Measurements from ENCODE around the gene SOX4.

SOX4 gene

DNA sequence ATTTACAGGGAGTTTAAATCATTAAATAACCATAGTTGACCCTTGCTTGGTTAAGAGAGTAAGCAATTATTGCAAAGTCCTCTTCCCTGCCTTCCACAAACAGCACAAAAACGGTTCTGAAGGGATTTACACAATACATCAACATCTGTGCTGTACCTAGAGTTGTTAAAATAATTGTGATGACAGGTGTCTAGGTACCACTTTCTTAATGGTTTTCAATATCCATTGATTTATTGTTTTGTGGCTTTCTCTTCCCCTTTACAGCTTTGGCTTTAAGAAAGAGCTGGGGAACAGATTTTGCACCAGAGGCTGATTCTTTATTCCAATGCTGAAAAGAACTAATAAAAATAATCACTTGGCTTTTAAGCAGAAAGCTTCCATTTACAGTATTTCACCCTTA, 598 bp upstream of the SOX4 start:
- Histone ChIP-seq H3K4me3 (ENCODE audit: low read length) (peak overlapping the region; percentile 91), H4K20me1 (ENCODE audit: control insufficient read depth, insufficient read depth, low read depth, low read length) (no peaks in the 10 kb centered on the region), H3K9me2 (replicated peaks; ENCODE audit: control insufficient read depth, low read length) (no peaks in the 10 kb centered on the region), H3K36me3 (ENCODE audit: control insufficient read depth, low read length) (0 out of 2 replicates have a peak, but pooled peaks cover 3% of the 10 kb centered on the region), H3K27me3 (ENCODE audit: control insufficient read depth, low read length) (peaks cover 23% of the 10 kb centered on the region), H3K27ac (ENCODE audit: low read depth, low read length) (no peak overlapping the region), H3K79me2 (ENCODE audit: control insufficient read depth, low read length) (peaks cover 18% of the 10 kb centered on the region), H3F3A (ENCODE audit: control insufficient read depth, insufficient read depth) (peaks cover 9% of the 10 kb centered on the region; the same call in 1 of the 2 replicates), H3K4me2 (ENCODE audit: low read length) (peak overlapping the region; percentile 85), H3K4me1 (ENCODE audit: control insufficient read depth, low read length) (peaks cover 23% of the 10 kb centered on the region), H3K9me3 (ENCODE audit: control insufficient read depth, insufficient read depth, low read length) (no peaks in the 10 kb centered on the region)
- TF ChIP-seq EZH2phosphoT487 (IDR thresholded peaks at IDR 0.05; ENCODE audit: borderline replicate concordance, low read length), result no peak
- TF ChIP-seq, protein P1, sequence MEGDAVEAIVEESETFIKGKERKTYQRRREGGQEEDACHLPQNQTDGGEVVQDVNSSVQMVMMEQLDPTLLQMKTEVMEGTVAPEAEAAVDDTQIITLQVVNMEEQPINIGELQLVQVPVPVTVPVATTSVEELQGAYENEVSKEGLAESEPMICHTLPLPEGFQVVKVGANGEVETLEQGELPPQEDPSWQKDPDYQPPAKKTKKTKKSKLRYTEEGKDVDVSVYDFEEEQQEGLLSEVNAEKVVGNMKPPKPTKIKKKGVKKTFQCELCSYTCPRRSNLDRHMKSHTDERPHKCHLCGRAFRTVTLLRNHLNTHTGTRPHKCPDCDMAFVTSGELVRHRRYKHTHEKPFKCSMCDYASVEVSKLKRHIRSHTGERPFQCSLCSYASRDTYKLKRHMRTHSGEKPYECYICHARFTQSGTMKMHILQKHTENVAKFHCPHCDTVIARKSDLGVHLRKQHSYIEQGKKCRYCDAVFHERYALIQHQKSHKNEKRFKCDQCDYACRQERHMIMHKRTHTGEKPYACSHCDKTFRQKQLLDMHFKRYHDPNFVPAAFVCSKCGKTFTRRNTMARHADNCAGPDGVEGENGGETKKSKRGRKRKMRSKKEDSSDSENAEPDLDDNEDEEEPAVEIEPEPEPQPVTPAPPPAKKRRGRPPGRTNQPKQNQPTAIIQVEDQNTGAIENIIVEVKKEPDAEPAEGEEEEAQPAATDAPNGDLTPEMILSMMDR (IDR thresholded peaks at IDR 0.05; ENCODE audit: low read depth, low read length, poor library complexity, severe bottlenecking), result no peak

DNA sequence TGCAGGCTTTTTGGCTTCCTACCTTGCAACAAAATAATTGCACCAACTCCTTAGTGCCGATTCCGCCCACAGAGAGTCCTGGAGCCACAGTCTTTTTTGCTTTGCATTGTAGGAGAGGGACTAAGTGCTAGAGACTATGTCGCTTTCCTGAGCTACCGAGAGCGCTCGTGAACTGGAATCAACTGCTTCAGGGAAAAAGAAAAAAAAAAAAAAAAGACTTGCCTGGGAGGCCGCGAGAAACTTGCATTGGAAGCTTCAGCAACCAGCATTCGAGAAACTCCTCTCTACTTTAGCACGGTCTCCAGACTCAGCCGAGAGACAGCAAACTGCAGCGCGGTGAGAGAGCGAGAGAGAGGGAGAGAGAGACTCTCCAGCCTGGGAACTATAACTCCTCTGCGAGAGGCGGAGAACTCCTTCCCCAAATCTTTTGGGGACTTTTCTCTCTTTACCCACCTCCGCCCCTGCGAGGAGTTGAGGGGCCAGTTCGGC, 420 bp downstream of the SOX4 start:
- Histone ChIP-seq H3K27ac (ENCODE audit: low read depth, low read length) (peak overlapping the region; percentile 56), H3K79me2 (ENCODE audit: control insufficient read depth, low read length) (peaks cover 26% of the 10 kb centered on the region), H4K20me1 (ENCODE audit: control insufficient read depth, insufficient read depth, low read depth, low read length) (no peaks in the 10 kb centered on the region), H3K4me3 (ENCODE audit: low read length) (peak overlapping the region; percentile 91), H3K4me1 (ENCODE audit: control insufficient read depth, low read length) (peaks cover 31% of the 10 kb centered on the region), H3F3A (ENCODE audit: control insufficient read depth, insufficient read depth) (peaks cover 9% of the 10 kb centered on the region; the same call in 1 of the 2 replicates), H3K4me2 (ENCODE audit: low read length) (peak overlapping the region; percentile 85), H3K9me2 (replicated peaks; ENCODE audit: control insufficient read depth, low read length) (no peaks in the 10 kb centered on the region), H3K27me3 (ENCODE audit: control insufficient read depth, low read length) (peaks cover 18% of the 10 kb centered on the region; the same call in 1 of the 2 replicates), H3K9me3 (ENCODE audit: control insufficient read depth, insufficient read depth, low read length) (no peaks in the 10 kb centered on the region), H3K36me3 (ENCODE audit: control insufficient read depth, low read length) (0 out of 2 replicates have a peak, but pooled peaks cover 4% of the 10 kb centered on the region)
- TF ChIP-seq EZH2phosphoT487 (IDR thresholded peaks at IDR 0.05; ENCODE audit: borderline replicate concordance, low read length), result no peak
- TF ChIP-seq, protein P1 (IDR thresholded peaks at IDR 0.05; ENCODE audit: low read depth, low read length, poor library complexity, severe bottlenecking), result no peak

DNA sequence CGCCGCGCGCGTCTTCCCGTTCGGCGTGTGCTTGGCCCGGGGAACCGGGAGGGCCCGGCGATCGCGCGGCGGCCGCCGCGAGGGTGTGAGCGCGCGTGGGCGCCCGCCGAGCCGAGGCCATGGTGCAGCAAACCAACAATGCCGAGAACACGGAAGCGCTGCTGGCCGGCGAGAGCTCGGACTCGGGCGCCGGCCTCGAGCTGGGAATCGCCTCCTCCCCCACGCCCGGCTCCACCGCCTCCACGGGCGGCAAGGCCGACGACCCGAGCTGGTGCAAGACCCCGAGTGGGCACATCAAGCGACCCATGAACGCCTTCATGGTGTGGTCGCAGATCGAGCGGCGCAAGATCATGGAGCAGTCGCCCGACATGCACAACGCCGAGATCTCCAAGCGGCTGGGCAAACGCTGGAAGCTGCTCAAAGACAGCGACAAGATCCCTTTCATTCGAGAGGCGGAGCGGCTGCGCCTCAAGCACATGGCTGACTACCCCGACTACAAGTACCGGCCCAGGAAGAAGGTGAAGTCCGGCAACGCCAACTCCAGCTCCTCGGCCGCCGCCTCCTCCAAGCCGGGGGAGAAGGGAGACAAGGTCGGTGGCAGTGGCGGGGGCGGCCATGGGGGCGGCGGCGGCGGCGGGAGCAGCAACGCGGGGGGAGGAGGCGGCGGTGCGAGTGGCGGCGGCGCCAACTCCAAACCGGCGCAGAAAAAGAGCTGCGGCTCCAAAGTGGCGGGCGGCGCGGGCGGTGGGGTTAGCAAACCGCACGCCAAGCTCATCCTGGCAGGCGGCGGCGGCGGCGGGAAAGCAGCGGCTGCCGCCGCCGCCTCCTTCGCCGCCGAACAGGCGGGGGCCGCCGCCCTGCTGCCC, 1.1 kb downstream of the SOX4 start:
- peaks cover 9% of the 10 kb centered on the region; the same call in 1 of the 2 replicates for H3F3A ChIP-seq (ENCODE audit: control insufficient read depth, insufficient read depth)
- H3K27me3 ChIP-seq (ENCODE audit: control insufficient read depth, low read length), result peaks cover 17% of the 10 kb centered on the region; the same call in 1 of the 2 replicates
- no peaks in the 10 kb centered on the region for H3K9me3 ChIP-seq (ENCODE audit: control insufficient read depth, insufficient read depth, low read length)
- peaks cover 26% of the 10 kb centered on the region for H3K79me2 ChIP-seq (ENCODE audit: control insufficient read depth, low read length)
- peak overlapping the region; percentile 91 for H3K4me3 ChIP-seq (ENCODE audit: low read length)
- TF ChIP-seq, protein P1 (IDR thresholded peaks at IDR 0.05; ENCODE audit: low read depth, low read length, poor library complexity, severe bottlenecking), result peak; percentile 0
- TF ChIP-seq EZH2phosphoT487 (IDR thresholded peaks at IDR 0.05; ENCODE audit: borderline replicate concordance, low read length), result no peak
- H3K9me2 ChIP-seq (replicated peaks; ENCODE audit: control insufficient read depth, low read length), result no peaks in the 10 kb centered on the region
- 0 out of 2 replicates have a peak, but pooled peaks cover 4% of the 10 kb centered on the region for H3K36me3 ChIP-seq (ENCODE audit: control insufficient read depth, low read length)
- H3K4me2 ChIP-seq (ENCODE audit: low read length), result peak overlapping the region; percentile 85
- peak overlapping the region; percentile 56 for H3K27ac ChIP-seq (ENCODE audit: low read depth, low read length)
- peaks cover 38% of the 10 kb centered on the region for H3K4me1 ChIP-seq (ENCODE audit: control insufficient read depth, low read length)
- H4K20me1 ChIP-seq (ENCODE audit: control insufficient read depth, insufficient read depth, low read depth, low read length), result no peaks in the 10 kb centered on the region

Data from DOHH2 (cell line).